GM21381 (cell line): ENCODE data around the gene TUBGCP2.
A peak's percentile ranks its signal among the peaks of the same experiment; 100 is the strongest.

Experiments used
- ATAC-seq: cut with Tn5 transposase; IDR thresholded peaks from one replicate; pipeline ENCODE4 v1.9.1; 2021; ENCODE audit warnings: mild to moderate bottlenecking, moderate library complexity; ENCODE audit not compliant: unreplicated experiment

TUBGCP2 gene

GRCh38 chr10:133344236-133344635 is 35.6 kb upstream of the TUBGCP2 start:
- no peak for ATAC-seq

GRCh38 chr10:133343558-133343957 is 34.9 kb upstream of the TUBGCP2 start:
- ATAC-seq, result no peak

- ATAC-seq, result no peak
Observed at GRCh38 chr10:133342942-133343341, 34.3 kb upstream of the TUBGCP2 start.

GRCh38 chr10:133341983-133342382 is 33.3 kb upstream of the TUBGCP2 start:
- ATAC-seq, result no peak

GRCh38 chr10:133339708-133340380 is 31.2 kb upstream of the TUBGCP2 start:
- ATAC-seq, result no peak

- ATAC-seq, result no peak
Observed at GRCh38 chr10:133338080-133339071, 29.7 kb upstream of the TUBGCP2 start.

- ATAC-seq, result no peak
Observed at GRCh38 chr10:133337370-133337725, 28.7 kb upstream of the TUBGCP2 start.

GRCh38 chr10:133336577-133337369 is 28.1 kb upstream of the TUBGCP2 start, which contains the start of gene CALY:
CALY (minus strand) TSS chr10:133336896; CDS start chr10:133328989, 7,907 bp downstream.
- no peak for ATAC-seq

GRCh38 chr10:133336118-133336576 is 27.5 kb upstream of the TUBGCP2 start:
- no peak for ATAC-seq

GRCh38 chr10:133335246-133336117 is 26.8 kb upstream of the TUBGCP2 start:
- ATAC-seq, result no peak

GRCh38 chr10:133334503-133335245 is 26.0 kb upstream of the TUBGCP2 start:
- ATAC-seq, result no peak

- ATAC-seq, result no peak
Observed at GRCh38 chr10:133332936-133333699, 24.4 kb upstream of the TUBGCP2 start.

- ATAC-seq, result peak; percentile 74
Observed at GRCh38 chr10:133329491-133330202, 21.0 kb upstream of the TUBGCP2 start.

GRCh38 chr10:133328358-133329343 is 20.0 kb upstream of the TUBGCP2 start:
- ATAC-seq, result no peak

GRCh38 chr10:133327651-133328357 is 19.1 kb upstream of the TUBGCP2 start:
- ATAC-seq, result no peak
